ENCODE data around the gene FEM1A. TPM values are rescaled to one million over a fixed set of nuclear protein-coding genes. Genes with fewer than 3 reads are reported as not detected.
"Not testable (repeated sequence)": the region's sequence is repeated elsewhere in the genome, so short reads cannot be mapped to it uniquely, and the experiment has no call there.

The FEM1A gene
- total RNA-seq, 1 experiment from 2014 or later: 13.4 TPM

- TF ChIP-seq POLR2AphosphoS5 (IDR thresholded peaks at IDR 0.05; ENCODE audit: low read depth, low read length): no peak
- no peak for TF ChIP-seq REST (IDR thresholded peaks at IDR 0.05; ENCODE audit: insufficient read depth in 1 of 2, low read depth in 2 of 2, low read length in 1 of 2)
- TF ChIP-seq SIN3A (IDR thresholded peaks at IDR 0.05; ENCODE audit: borderline replicate concordance, insufficient read depth, low read depth, low read length): no peak
- TF ChIP-seq CTCF (IDR thresholded peaks at IDR 0.05): no peak
- TF ChIP-seq TCF7L2 (IDR thresholded peaks at IDR 0.05; ENCODE audit: low read depth, low read length): no peak
- in situ Hi-C loops (cut with HindIII; ENCODE audit: low pct_unique_long_range_greater_than_20kb, low sequenced_read_pairs) (no loop called here), intact Hi-C loops (cut with micrococcal nuclease; ENCODE audit: unreplicated experiment) (no loop called here)
- peak overlapping the region; percentile 92 for H3K27ac ChIP-seq (ENCODE audit: low read length)
- ChIA-PET POLR2A (interaction anchor here (0.5 to 0.6 kb wide), 2 partner anchors 11 to 35 kb away, joined by 4 to 5 read pairs; no protein-coding TSS in a partner anchor), CTCF (no interaction called here)
- ATAC-seq (peak; percentile 61), DNase-seq (ENCODE audit: low read depth, low spot score) (no peak)
- BruUV-seq (replicated peaks): TSS peak; percentile 94
- H3K4me1 ChIP-seq (ENCODE audit: control insufficient read depth, insufficient read depth, low read length): no peaks in the 10 kb centered on the region; the same call in none of the 2 replicates
- H3K9me3 ChIP-seq (ENCODE audit: control insufficient read depth, insufficient read depth, low read depth, low read length): no peaks in the 10 kb centered on the region
- H3K36me3 ChIP-seq (ENCODE audit: control insufficient read depth, insufficient read depth, low read length): peaks cover 3% of the 10 kb centered on the region; the same call in 1 of the 2 replicates
- peak overlapping the region; percentile 63 to 85 for H3K4me3 ChIP-seq (ENCODE audit: low read depth in 2 of 2, low read length in 2 of 2)
- no peaks in the 10 kb centered on the region for H3K27me3 ChIP-seq (ENCODE audit: control insufficient read depth, insufficient read depth, low read length)
Observed at GRCh38 chr19:4830768-4831265, 39.3 kb downstream of the FEM1A start.

GRCh38 chr19:4831304-4831978 is 39.9 kb downstream of the FEM1A start, which contains the start of gene TICAM1:
TSS of gene TICAM1 (minus strand) at chr19:4831712. CDS start at chr19:4818377, 13,335 bp downstream.
- H3K27ac ChIP-seq (ENCODE audit: low read length): peak within 1 kb of the TSS; percentile 92
- TF ChIP-seq REST (IDR thresholded peaks at IDR 0.05; ENCODE audit: insufficient read depth in 1 of 2, low read depth in 2 of 2, low read length in 1 of 2): no peak
- no peak for TF ChIP-seq SIN3A (IDR thresholded peaks at IDR 0.05; ENCODE audit: borderline replicate concordance, insufficient read depth, low read depth, low read length)
- TF ChIP-seq CTCF (IDR thresholded peaks at IDR 0.05): no peak
- no peak for TF ChIP-seq TCF7L2 (IDR thresholded peaks at IDR 0.05; ENCODE audit: low read depth, low read length)
- TF ChIP-seq POLR2AphosphoS5 (IDR thresholded peaks at IDR 0.05; ENCODE audit: low read depth, low read length): peak; percentile 36
- DNase-seq (ENCODE audit: low read depth, low spot score) (no peak), ATAC-seq (peak; percentile 90)
- H3K27me3 ChIP-seq (ENCODE audit: control insufficient read depth, insufficient read depth, low read length): no peaks in the 10 kb centered on the region
- no peaks in the 10 kb centered on the region; the same call in none of the 2 replicates for H3K4me1 ChIP-seq (ENCODE audit: control insufficient read depth, insufficient read depth, low read length)
- peak within 1 kb of the TSS; percentile 63 to 85 for H3K4me3 ChIP-seq (ENCODE audit: low read depth in 2 of 2, low read length in 2 of 2)
- intact Hi-C loops (cut with micrococcal nuclease; ENCODE audit: unreplicated experiment): no loop called here
- peaks cover 3% of the 10 kb centered on the region; the same call in 1 of the 2 replicates for H3K36me3 ChIP-seq (ENCODE audit: control insufficient read depth, insufficient read depth, low read length)
- CTCF ChIA-PET: no interaction called here
- no TSS peak for BruUV-seq (replicated peaks)
- POLR2A ChIA-PET: interaction anchor here (0.5 to 0.6 kb wide), 2 partner anchors 10 to 34 kb away, joined by 4 to 5 read pairs; no protein-coding TSS in a partner anchor
- in situ Hi-C loops (cut with HindIII; ENCODE audit: low pct_unique_long_range_greater_than_20kb, low sequenced_read_pairs): no loop called here
- H3K9me3 ChIP-seq (ENCODE audit: control insufficient read depth, insufficient read depth, low read depth, low read length): no peaks in the 10 kb centered on the region

- H3K36me3 ChIP-seq (ENCODE audit: control insufficient read depth, insufficient read depth, low read length); in situ Hi-C loops (cut with HindIII; ENCODE audit: low pct_unique_long_range_greater_than_20kb, low sequenced_read_pairs); H3K27me3 ChIP-seq (ENCODE audit: control insufficient read depth, insufficient read depth, low read length); POLR2A ChIA-PET; DNase-seq (ENCODE audit: low read depth, low spot score); CTCF ChIA-PET; H3K9me3 ChIP-seq (ENCODE audit: control insufficient read depth, insufficient read depth, low read depth, low read length); BruUV-seq (replicated peaks); intact Hi-C loops (cut with micrococcal nuclease; ENCODE audit: unreplicated experiment); H3K4me1 ChIP-seq (ENCODE audit: control insufficient read depth, insufficient read depth, low read length); ATAC-seq: not testable (repeated sequence)
- peak overlapping the region; percentile 63 to 85 for H3K4me3 ChIP-seq (ENCODE audit: low read depth in 2 of 2, low read length in 2 of 2)
- peak overlapping the region; percentile 92 for H3K27ac ChIP-seq (ENCODE audit: low read length)
Observed at GRCh38 chr19:4831979-4832340, 40.4 kb downstream of the FEM1A start.
